Lower leg skin (tissue), 3 donors: ENCODE data around the gene HSPG2.

Experiments used
- CTCF ChIP-seq, 3 donors: fragments of 450-650 bp; IDR thresholded peaks; one replicate each; pipeline ENCODE4 v1.5.1; 2016; ENCODE audit warnings: antibody characterized with exemption in 3 of 3, mild to moderate bottlenecking in 3 of 3, moderate library complexity in 2 of 3
- POLR2A ChIP-seq, 2 donors: fragments of 450-650 bp; IDR thresholded peaks; one replicate each; pipeline ENCODE4 v1.6.1; 2016 to 2017; ENCODE audit warnings: antibody characterized with exemption in 2 of 2, mild to moderate bottlenecking in 1 of 2, moderate library complexity in 1 of 2

GRCh38 chr1:21795075-21795474 is 142.0 kb downstream of the HSPG2 start:
- no peak for TF ChIP-seq POLR2A (IDR thresholded peaks at IDR 0.05)
- no peak for TF ChIP-seq CTCF (IDR thresholded peaks at IDR 0.05)
